Measurements from ENCODE around the gene LRRC27. TPM values are rescaled to one million over a fixed set of nuclear protein-coding genes. Genes with fewer than 3 reads are reported as not detected.
"Not testable (repeated sequence)": the region's sequence is repeated elsewhere in the genome, so short reads cannot be mapped to it uniquely, and the experiment has no call there.

Gene LRRC27
- total RNA-seq, 2 donors from 2014 or later, result 4.8 to 5.3 TPM

GRCh38 chr10:132314336-132314735 is 17.7 kb upstream of the LRRC27 start:
- DNase-seq (no peak), ATAC-seq (replicated peaks in 1 of 2) (no peak)
- H3K36me3 Mint-ChIP-seq (ENCODE audit: insufficient read depth in 2 of 2), result peaks cover 0 to 2% of the 10 kb centered on the region in 2 donors
- no peak overlapping the region for H3K27ac Mint-ChIP-seq
- H3K4me1 Mint-ChIP-seq (ENCODE audit: low read depth), result peaks cover 3% of the 10 kb centered on the region
- peaks cover 0 to 3% of the 10 kb centered on the region in 2 donors for H3K9me3 Mint-ChIP-seq
- H3K4me3 Mint-ChIP-seq, result no peak overlapping the region
- peaks cover 4% of the 10 kb centered on the region for H3K27me3 Mint-ChIP-seq (ENCODE audit: low read depth)

- H3K4me1 Mint-ChIP-seq (ENCODE audit: low read depth); H3K27me3 Mint-ChIP-seq (ENCODE audit: low read depth); H3K36me3 Mint-ChIP-seq (ENCODE audit: insufficient read depth in 2 of 2): not testable (repeated sequence)
Measured at GRCh38 chr10:132314881-132315280, 17.1 kb upstream of the LRRC27 start.

GRCh38 chr10:132316133-132316532 is 15.9 kb upstream of the LRRC27 start:
- Mint-ChIP-seq H3K4me3 (no peak overlapping the region), H3K27me3 (ENCODE audit: low read depth) (no peaks in the 10 kb centered on the region), H3K36me3 (ENCODE audit: insufficient read depth in 2 of 2) (peaks cover 0 to 2% of the 10 kb centered on the region in 2 donors), H3K27ac (no peak overlapping the region), H3K4me1 (ENCODE audit: low read depth) (peaks cover 20% of the 10 kb centered on the region), H3K9me3 (peaks cover 0 to 3% of the 10 kb centered on the region in 2 donors)
- ATAC-seq (replicated peaks in 1 of 2), result no peak
- DNase-seq, result no peak

More at GRCh38 chr10:132314881-132315280, 17.1 kb upstream of the LRRC27 start:
- H3K9me3 Mint-ChIP-seq; H3K27ac Mint-ChIP-seq; ATAC-seq (replicated peaks in 1 of 2); H3K4me3 Mint-ChIP-seq; DNase-seq: not testable (repeated sequence)

GRCh38 chr10:132317477-132317876 is 14.5 kb upstream of the LRRC27 start:
- H3K27me3 Mint-ChIP-seq (ENCODE audit: low read depth); ATAC-seq (replicated peaks in 1 of 2); H3K4me3 Mint-ChIP-seq; H3K9me3 Mint-ChIP-seq; DNase-seq; H3K27ac Mint-ChIP-seq; H3K36me3 Mint-ChIP-seq (ENCODE audit: insufficient read depth in 2 of 2): not testable (repeated sequence)
- peaks cover 20% of the 10 kb centered on the region for H3K4me1 Mint-ChIP-seq (ENCODE audit: low read depth)

- ATAC-seq (replicated peaks in 1 of 2) (peak; percentile 100), DNase-seq (peak; percentile 69 to 70)
- H3K27me3 Mint-ChIP-seq (ENCODE audit: low read depth), result no peaks in the 10 kb centered on the region
- no peaks in the 10 kb centered on the region for H3K9me3 Mint-ChIP-seq
- peaks cover 4 to 6% of the 10 kb centered on the region in 2 donors for H3K36me3 Mint-ChIP-seq (ENCODE audit: insufficient read depth in 2 of 2)
- H3K4me1 Mint-ChIP-seq (ENCODE audit: low read depth), result peaks cover 29% of the 10 kb centered on the region
- H3K27ac Mint-ChIP-seq, result no peak overlapping the region
- H3K4me3 Mint-ChIP-seq, result peak overlapping the region; percentile 19 to 75
Measured at GRCh38 chr10:132319853-132320653, 11.9 kb upstream of the LRRC27 start.

GRCh38 chr10:132320654-132321469 is 11.1 kb upstream of the LRRC27 start:
- Mint-ChIP-seq H3K27ac (no peak overlapping the region), H3K4me3 (peak overlapping the region in 1 of 2 donors; percentile 19), H3K9me3 (no peaks in the 10 kb centered on the region), H3K27me3 (ENCODE audit: low read depth) (no peaks in the 10 kb centered on the region), H3K4me1 (ENCODE audit: low read depth) (peaks cover 29% of the 10 kb centered on the region), H3K36me3 (ENCODE audit: insufficient read depth in 2 of 2) (peaks cover 4 to 7% of the 10 kb centered on the region in 2 donors)
- peak in 1 of 2 donors; percentile 16 for ATAC-seq (replicated peaks in 1 of 2)
- no peak for DNase-seq

- Mint-ChIP-seq H3K9me3 (no peaks in the 10 kb centered on the region), H3K36me3 (ENCODE audit: insufficient read depth in 2 of 2) (peaks cover 4 to 15% of the 10 kb centered on the region in 2 donors), H3K4me3 (no peak overlapping the region), H3K4me1 (ENCODE audit: low read depth) (peaks cover 38% of the 10 kb centered on the region), H3K27me3 (ENCODE audit: low read depth) (no peaks in the 10 kb centered on the region), H3K27ac (no peak overlapping the region)
- DNase-seq, result no peak
- no peak for ATAC-seq (replicated peaks in 1 of 2)
Measured at GRCh38 chr10:132321726-132322125, 10.3 kb upstream of the LRRC27 start.

- no peak for ATAC-seq (replicated peaks in 1 of 2)
- H3K27me3 Mint-ChIP-seq (ENCODE audit: low read depth), result no peaks in the 10 kb centered on the region
- H3K27ac Mint-ChIP-seq, result no peak overlapping the region
- peaks cover 5 to 20% of the 10 kb centered on the region in 2 donors for H3K36me3 Mint-ChIP-seq (ENCODE audit: insufficient read depth in 2 of 2)
- H3K9me3 Mint-ChIP-seq, result no peaks in the 10 kb centered on the region
- peaks cover 47% of the 10 kb centered on the region for H3K4me1 Mint-ChIP-seq (ENCODE audit: low read depth)
- no peak for DNase-seq
- no peak overlapping the region for H3K4me3 Mint-ChIP-seq
Measured at GRCh38 chr10:132322586-132323048, 9.4 kb upstream of the LRRC27 start.

GRCh38 chr10:132324186-132324585 is 7.8 kb upstream of the LRRC27 start:
- no peak overlapping the region for H3K27ac Mint-ChIP-seq
- H3K27me3 Mint-ChIP-seq (ENCODE audit: low read depth), result no peaks in the 10 kb centered on the region
- no peak overlapping the region for H3K4me3 Mint-ChIP-seq
- H3K4me1 Mint-ChIP-seq (ENCODE audit: low read depth), result peaks cover 61% of the 10 kb centered on the region
- no peak for DNase-seq
- peaks cover 5 to 27% of the 10 kb centered on the region in 2 donors for H3K36me3 Mint-ChIP-seq (ENCODE audit: insufficient read depth in 2 of 2)
- no peaks in the 10 kb centered on the region for H3K9me3 Mint-ChIP-seq
- no peak for ATAC-seq (replicated peaks in 1 of 2)

GRCh38 chr10:132326344-132326889 is 5.6 kb upstream of the LRRC27 start:
- Mint-ChIP-seq H3K4me3 (no peak overlapping the region), H3K27me3 (ENCODE audit: low read depth) (no peaks in the 10 kb centered on the region), H3K9me3 (no peaks in the 10 kb centered on the region), H3K36me3 (ENCODE audit: insufficient read depth in 2 of 2) (peaks cover 13 to 38% of the 10 kb centered on the region in 2 donors), H3K4me1 (ENCODE audit: low read depth) (peaks cover 59% of the 10 kb centered on the region), H3K27ac (peak overlapping the region; percentile 24)
- no peak for ATAC-seq (replicated peaks in 1 of 2)
- DNase-seq, result no peak

GRCh38 chr10:132326925-132327324 is 5.1 kb upstream of the LRRC27 start:
- H3K9me3 Mint-ChIP-seq, result no peaks in the 10 kb centered on the region
- H3K27me3 Mint-ChIP-seq (ENCODE audit: low read depth), result no peaks in the 10 kb centered on the region
- DNase-seq (peak in 1 of 2 donors; percentile 35), ATAC-seq (replicated peaks in 1 of 2) (no peak)
- H3K27ac Mint-ChIP-seq, result peak overlapping the region; percentile 24
- H3K36me3 Mint-ChIP-seq (ENCODE audit: insufficient read depth in 2 of 2), result peaks cover 16 to 38% of the 10 kb centered on the region in 2 donors
- peaks cover 59% of the 10 kb centered on the region for H3K4me1 Mint-ChIP-seq (ENCODE audit: low read depth)
- peak overlapping the region in 1 of 2 donors; percentile 15 for H3K4me3 Mint-ChIP-seq

- Mint-ChIP-seq H3K27me3 (ENCODE audit: low read depth) (no peaks in the 10 kb centered on the region), H3K36me3 (ENCODE audit: insufficient read depth in 2 of 2) (peaks cover 16 to 38% of the 10 kb centered on the region in 2 donors), H3K4me1 (ENCODE audit: low read depth) (peaks cover 62% of the 10 kb centered on the region), H3K27ac (no peak overlapping the region), H3K4me3 (peak overlapping the region; percentile 49 to 90), H3K9me3 (no peaks in the 10 kb centered on the region)
- ATAC-seq (replicated peaks in 1 of 2) (no peak), DNase-seq (no peak)
Measured at GRCh38 chr10:132328106-132328505, 3.9 kb upstream of the LRRC27 start.

- Mint-ChIP-seq H3K36me3 (ENCODE audit: insufficient read depth in 2 of 2) (peaks cover 16 to 38% of the 10 kb centered on the region in 2 donors), H3K27me3 (ENCODE audit: low read depth) (no peaks in the 10 kb centered on the region), H3K27ac (no peak overlapping the region), H3K9me3 (no peaks in the 10 kb centered on the region), H3K4me1 (ENCODE audit: low read depth) (peaks cover 64% of the 10 kb centered on the region), H3K4me3 (peak overlapping the region; percentile 49 to 90)
- DNase-seq (no peak), ATAC-seq (replicated peaks in 1 of 2) (no peak)
Measured at GRCh38 chr10:132328738-132329137, 3.3 kb upstream of the LRRC27 start.

Data from activated T-cell treated with anti-CD3 and anti-CD28 coated beads, Interleukin-2, amount 50 U/mL, for 72 hours (primary cell).